RWPE1 (cell line): ENCODE results near the gene ULBP1.
"Not testable (repeated sequence)": the region's sequence is repeated elsewhere in the genome, so short reads cannot be mapped to it uniquely, and the experiment has no call there.

Experiments used
- CTCF ChIA-PET: fragments of 350-600 bp; sonication (Branson Sonifier 250); formaldehyde crosslinking; extraction: SDS; loops from one replicate; lab custom pipeline; 2021; lab: Yijun Ruan, JAX
- POLR2A ChIA-PET: fragments of 400-600 bp; formaldehyde crosslinking; extraction: SDS; loops from one replicate; lab custom pipeline; 2020; ENCODE audit warnings: antibody characterized with exemption; ENCODE audit not compliant: low non-redundant PET; lab: Yijun Ruan, JAX
- DNase-seq: peaks from one replicate; pipeline ENCODE4 v3.0.0; 2012; ENCODE audit warnings: low spot score
- H3K27ac ChIP-seq: fragments of 450-650 bp; 2 replicates; pipeline ENCODE4 v1.5.1; 2017
- TF ChIP-seq, protein P1 (sequence below): fragments of 450-650 bp; conservative IDR thresholded peaks from 2 replicates; pipeline ENCODE4 v1.5.1; 2017; ENCODE audit warnings: low read depth, mild to moderate bottlenecking

ULBP1 gene

DNA sequence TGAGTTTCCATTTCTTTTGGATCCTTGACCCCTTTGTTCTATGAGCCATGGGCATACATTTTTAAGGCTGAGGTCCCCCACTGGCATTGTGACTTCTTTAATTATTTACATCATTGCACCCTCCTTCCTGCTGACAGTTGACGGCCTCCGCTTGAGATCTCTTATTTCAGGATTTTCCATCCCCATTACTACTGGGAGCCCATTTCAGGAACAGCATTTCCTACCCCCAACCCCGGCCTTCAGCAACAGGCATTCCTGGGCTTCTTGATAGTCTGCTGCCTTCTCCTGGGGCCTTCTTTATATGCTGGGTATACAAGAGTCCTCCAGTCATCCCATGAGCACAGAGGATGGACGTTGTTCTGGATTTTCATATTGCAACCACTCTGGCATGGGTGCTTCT lies 3.8 kb downstream of the ULBP1 start:
- ChIA-PET POLR2A (no interaction called here), CTCF (no interaction called here)
- H3K27ac ChIP-seq, result no peak overlapping the region
- TF ChIP-seq, protein P1, sequence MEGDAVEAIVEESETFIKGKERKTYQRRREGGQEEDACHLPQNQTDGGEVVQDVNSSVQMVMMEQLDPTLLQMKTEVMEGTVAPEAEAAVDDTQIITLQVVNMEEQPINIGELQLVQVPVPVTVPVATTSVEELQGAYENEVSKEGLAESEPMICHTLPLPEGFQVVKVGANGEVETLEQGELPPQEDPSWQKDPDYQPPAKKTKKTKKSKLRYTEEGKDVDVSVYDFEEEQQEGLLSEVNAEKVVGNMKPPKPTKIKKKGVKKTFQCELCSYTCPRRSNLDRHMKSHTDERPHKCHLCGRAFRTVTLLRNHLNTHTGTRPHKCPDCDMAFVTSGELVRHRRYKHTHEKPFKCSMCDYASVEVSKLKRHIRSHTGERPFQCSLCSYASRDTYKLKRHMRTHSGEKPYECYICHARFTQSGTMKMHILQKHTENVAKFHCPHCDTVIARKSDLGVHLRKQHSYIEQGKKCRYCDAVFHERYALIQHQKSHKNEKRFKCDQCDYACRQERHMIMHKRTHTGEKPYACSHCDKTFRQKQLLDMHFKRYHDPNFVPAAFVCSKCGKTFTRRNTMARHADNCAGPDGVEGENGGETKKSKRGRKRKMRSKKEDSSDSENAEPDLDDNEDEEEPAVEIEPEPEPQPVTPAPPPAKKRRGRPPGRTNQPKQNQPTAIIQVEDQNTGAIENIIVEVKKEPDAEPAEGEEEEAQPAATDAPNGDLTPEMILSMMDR, result no peak
- no peak for DNase-seq

DNA sequence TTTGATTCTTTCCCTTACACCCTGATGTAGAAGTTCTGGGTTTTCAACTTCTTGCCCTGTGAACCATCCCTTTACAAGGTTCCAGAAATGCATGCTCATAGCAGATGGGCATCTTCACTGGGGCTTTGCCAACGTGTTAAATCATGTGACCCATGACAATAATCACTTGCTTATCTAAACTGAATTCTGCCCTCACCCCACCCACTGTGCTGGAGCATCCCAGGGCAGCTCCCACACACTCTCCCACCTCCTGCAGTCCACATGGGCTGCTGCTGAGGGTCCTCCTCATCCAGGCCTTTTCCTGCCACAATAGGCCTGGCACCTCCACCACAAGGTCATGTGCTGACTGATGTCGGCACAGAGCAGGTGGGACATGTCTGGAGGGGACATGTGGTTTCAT lies 4.3 kb downstream of the ULBP1 start:
- CTCF ChIA-PET, DNase-seq, H3K27ac ChIP-seq, POLR2A ChIA-PET: not testable (repeated sequence)

DNA sequence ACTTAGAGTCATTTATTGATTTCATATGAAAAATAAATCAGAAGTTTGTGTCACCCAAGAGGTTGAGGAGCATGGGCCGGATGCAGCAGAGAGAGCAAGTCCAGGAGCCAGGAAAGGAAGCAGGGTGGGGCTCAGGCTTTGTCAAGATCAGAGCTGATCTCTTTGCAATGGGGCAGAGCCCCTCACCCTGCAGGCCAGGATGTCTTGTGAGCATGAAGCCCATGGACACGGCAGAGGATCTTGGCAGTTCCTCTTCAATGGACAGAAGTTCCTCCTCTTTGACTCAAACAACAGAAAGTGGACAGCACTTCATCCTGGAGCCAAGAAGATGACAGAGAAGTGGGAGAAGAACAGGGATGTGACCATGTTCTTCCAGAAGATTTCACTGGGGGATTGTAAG lies 5.2 kb downstream of the ULBP1 start:
- DNase-seq, POLR2A ChIA-PET, H3K27ac ChIP-seq, CTCF ChIA-PET: not testable (repeated sequence)

DNA sequence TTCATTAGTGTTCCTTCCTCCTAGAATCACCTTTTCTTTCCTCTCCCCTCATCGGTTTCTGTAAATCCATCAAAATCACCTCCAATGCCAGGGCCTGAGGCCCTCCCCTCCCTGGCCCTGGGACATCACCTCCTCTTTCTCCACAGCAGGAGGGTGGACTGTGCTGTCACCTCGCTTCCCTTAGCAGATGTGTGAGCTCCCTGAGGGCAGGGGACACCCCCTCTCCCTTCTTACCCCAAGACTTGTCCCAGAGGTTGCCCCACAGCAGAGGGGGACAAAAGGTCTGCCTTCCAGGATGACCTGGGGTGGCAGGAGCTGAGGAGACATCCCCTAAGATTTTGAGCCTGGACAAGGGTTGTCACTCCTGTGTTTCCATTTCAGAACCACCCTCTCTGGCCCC lies 5.9 kb downstream of the ULBP1 start:
- H3K27ac ChIP-seq, result no peak overlapping the region
- no peak for DNase-seq
- ChIA-PET POLR2A (no interaction called here), CTCF (interaction anchor here (0.5 kb wide), 1 partner anchor 1185 kb away, joined by 3 read pairs; no protein-coding TSS in a partner anchor)
- TF ChIP-seq, protein P1, result no peak

DNA sequence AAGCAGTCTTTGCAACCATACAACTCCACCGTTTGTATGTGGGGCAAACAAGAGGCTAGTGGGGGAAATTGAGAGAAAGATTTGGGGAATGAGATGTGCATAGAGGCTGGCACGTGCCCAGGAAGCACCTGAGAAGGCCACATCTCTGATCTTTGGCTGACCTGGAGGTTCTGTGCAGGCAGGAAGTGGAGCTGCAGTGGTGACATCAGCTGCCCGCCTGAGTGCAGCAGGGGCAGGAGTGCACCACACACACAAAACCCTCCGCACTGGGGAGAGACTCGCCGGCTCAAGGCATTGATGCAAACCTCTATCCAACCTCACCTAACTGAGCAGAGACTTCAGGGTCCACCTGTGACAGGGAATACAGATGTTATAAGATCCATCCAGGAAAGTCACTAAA lies 10.7 kb downstream of the ULBP1 start:
- CTCF ChIA-PET, DNase-seq, H3K27ac ChIP-seq, POLR2A ChIA-PET: not testable (repeated sequence)

DNA sequence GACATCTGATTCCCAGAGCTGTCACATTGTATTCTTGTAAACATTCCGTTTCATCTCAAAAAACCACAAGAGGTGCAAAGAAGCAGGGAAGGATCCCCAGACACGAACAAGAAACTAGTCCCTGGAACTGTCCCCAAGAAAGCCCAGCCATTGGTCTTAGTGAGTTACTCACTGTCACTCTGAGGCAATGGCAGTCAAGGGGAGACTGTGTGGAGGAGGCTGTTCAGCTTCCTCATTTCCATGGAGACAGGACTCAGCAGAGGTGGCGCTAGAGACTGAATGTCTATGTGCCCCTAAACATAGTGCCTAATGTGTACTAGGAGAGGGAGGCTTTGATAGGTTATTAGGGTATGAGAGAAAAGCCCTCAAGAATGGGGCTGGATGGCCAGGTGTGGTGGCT lies 11.1 kb downstream of the ULBP1 start:
- no peak overlapping the region for H3K27ac ChIP-seq
- POLR2A ChIA-PET, result no interaction called here
- CTCF ChIA-PET, result no interaction called here
- no peak for DNase-seq
- TF ChIP-seq, protein P1, result no peak

DNA sequence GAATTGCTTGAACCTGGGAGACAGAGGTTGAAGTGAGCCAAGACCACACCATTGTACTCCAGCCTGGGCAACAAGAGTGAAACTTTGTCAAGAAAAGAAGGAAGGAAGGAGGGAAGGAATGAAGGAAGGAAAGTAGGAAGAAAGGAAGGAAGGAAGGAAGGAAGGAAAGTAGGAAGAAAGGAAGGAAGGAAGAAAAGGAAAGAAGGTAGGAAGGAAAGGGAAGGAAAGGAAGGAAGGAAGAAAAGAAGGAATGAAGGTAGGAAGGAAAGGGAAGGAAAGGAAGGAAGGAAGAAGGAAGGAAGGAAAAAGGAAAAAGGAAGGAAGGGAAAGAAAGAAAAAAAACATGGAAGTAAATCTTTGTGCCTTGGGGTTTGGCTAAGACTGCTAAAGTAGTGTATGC lies 11.7 kb downstream of the ULBP1 start:
- CTCF ChIA-PET, result no interaction called here
- H3K27ac ChIP-seq, result no peak overlapping the region
- POLR2A ChIA-PET, result no interaction called here
- TF ChIP-seq, protein P1, result no peak
- no peak for DNase-seq

DNA sequence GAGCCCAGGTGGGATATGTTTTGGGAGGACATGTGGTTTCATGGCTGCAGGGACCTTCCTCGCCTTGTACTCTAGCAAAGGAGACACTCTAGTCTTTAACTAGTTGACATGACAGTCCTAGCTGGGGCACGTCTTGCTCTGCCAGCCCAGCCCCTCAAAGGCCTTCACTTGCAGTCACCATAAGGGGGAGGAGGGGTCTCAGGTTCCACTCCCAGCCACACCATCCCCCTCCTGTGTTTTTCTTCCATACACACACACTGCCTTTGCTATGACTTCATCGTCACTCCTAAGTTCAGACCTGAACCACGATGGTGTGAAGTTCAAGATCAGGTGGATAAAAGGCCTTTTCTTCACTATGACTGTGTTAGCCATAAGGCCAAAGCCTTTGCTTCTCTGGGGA lies 13.5 kb downstream of the ULBP1 start:
- DNase-seq, result no peak
- ChIA-PET POLR2A (no interaction called here), CTCF (no interaction called here)
- TF ChIP-seq, protein P1, result no peak
- no peak overlapping the region for H3K27ac ChIP-seq
